Right lobe of liver (tissue), 6 donors: ENCODE data around the gene AKR1B1. TPM values are rescaled to one million over a fixed set of nuclear protein-coding genes. Genes with fewer than 3 reads are reported as not detected.

ENCODE experiments used
- ATAC-seq, 4 donors: fragments of 200-7000 bp; cut with Tn5 transposase; one replicate each; pipeline ENCODE4 v1.9.1; 2020; ENCODE audit warnings: mild to moderate bottlenecking in 4 of 4, moderate library complexity in 4 of 4
- DNase-seq, 3 donors: peaks; one replicate each; pipeline ENCODE4 v3.0.0-alpha.2; 2020
- H3K27ac ChIP-seq, 3 donors: fragments of 200-600 bp; one replicate each; pipeline ENCODE4 v1.8.0; 2022
- H3K27me3 ChIP-seq, 2 donors: fragments of 200-600 bp; one replicate each; pipeline ENCODE4 v1.8.0; 2022
- H3K36me3 ChIP-seq, 4 donors: fragments of 200-600 bp; sonication (generic) in 1 of 4; one replicate each; pipeline versions ENCODE4 v1.5.1 to v1.8.0; 2017 to 2022; ENCODE audit warnings: control low read depth in 1 of 4
- H3K4me1 ChIP-seq, 4 donors: fragments of 200-600 bp; sonication (generic) in 1 of 4; one replicate each; pipeline versions ENCODE4 v1.5.1 to v1.8.0; 2017 to 2022; ENCODE audit warnings: control low read depth in 1 of 4
- H3K4me3 ChIP-seq, 3 donors: fragments of 200-600 bp; one replicate each; pipeline ENCODE4 v1.8.0; 2022
- H3K9me3 ChIP-seq, 4 donors: fragments of 200-600 bp; sonication (generic) in 1 of 4; one replicate each; pipeline versions ENCODE4 v1.5.1 to v1.8.0; 2017 to 2022; ENCODE audit warnings: control low read depth in 1 of 4
- POLR2A ChIP-seq: fragments of 450-650 bp; IDR thresholded peaks from one replicate; pipeline ENCODE4 v1.6.1; 2017; ENCODE audit warnings: antibody characterized with exemption, mild to moderate bottlenecking
- WGBS: methylation state at CpG from one replicate; pipeline ENCODE4 v1.1.6; 2018; ENCODE audit warnings: low coverage, low lambda C conversion rate; ENCODE audit not compliant: insufficient coverage; ENCODE audit errors: missing lambda C conversion rate; 5-methylcytosine and 5-hydroxymethylcytosine counted together
- intact Hi-C, 2 donors: fragments of 100-400 bp; cut with DNase I; formaldehyde crosslinking; loops; one replicate each; pipeline versions ENCODE4 v1.11.2 to v1.14.1; 2022
- total RNA-seq, 6 experiments: library from RNA; depleted of rRNA in 2 of 6; stranded (reverse); fragments of >200 nt in 2 of 6; fragmentation: NEBNext Ultra II Directional in 3 of 6; extraction: Animal tissue kit (Norgen Biotek cat#: 25700) in 3 of 6; gene quantifications; one replicate each; pipeline versions ENCODE4 v1.1.0 to v1.2.4, GENCODE V29; 2016 to 2023
- TF ChIP-seq, protein P1 (sequence below), 4 donors: fragments of 200-600 bp in 3 of 4; fragments of 450-650 bp in 1 of 4; IDR thresholded peaks; one replicate each; pipeline versions ENCODE4 v1.5.1 to v1.8.0; 2016 to 2022; ENCODE audit warnings: antibody characterized with exemption in 4 of 4, mild to moderate bottlenecking in 2 of 4
- donor health status: DM: no; HTN: yes; CAD: no.
- donor health status: DM: no; HTN: no; CAD: no.
- donor health status: DM: no; HTN: no; CAD: no.
- donor health status: DM: no; HTN: yes; CAD: no.
- donor health status: DM: no; HTN: yes; CAD: no.

The AKR1B1 gene
- total RNA-seq, 6 experiments from 2014 or later = 6.9 to 18.1 (median 9.7) TPM

DNA sequence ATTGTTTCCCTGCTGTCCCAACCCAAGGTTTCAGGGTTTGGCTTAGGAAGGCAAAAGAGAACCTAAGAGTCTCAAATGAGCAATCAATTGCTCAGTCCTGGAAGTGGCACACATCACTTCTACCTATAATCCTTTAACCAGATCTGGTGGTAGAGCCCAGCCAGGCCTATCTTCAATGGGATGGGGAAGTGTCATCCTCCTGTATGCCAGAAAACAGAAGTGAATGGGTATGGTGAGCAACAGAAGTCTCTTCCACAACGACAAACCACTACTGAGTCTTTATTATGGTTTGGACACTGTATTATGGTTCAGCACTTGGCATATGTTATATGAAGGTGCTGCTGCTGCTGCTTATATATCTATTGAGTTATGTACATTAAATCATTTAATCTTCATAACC is 3.0 kb upstream of the AKR1B1 start:
- Histone ChIP-seq H3K4me3 (no peak overlapping the region), H3K4me1 (peaks cover 0 to 11% (median 0%) of the 10 kb centered on the region in 4 donors), H3K27me3 (peaks cover 0 to 5% of the 10 kb centered on the region in 2 donors), H3K36me3 (no peaks in the 10 kb centered on the region), H3K9me3 (peaks cover 0 to 2% (median 0%) of the 10 kb centered on the region in 4 donors), H3K27ac (no peak overlapping the region)
- ATAC-seq = no peak
- TF ChIP-seq POLR2A = no peak
- TF ChIP-seq, protein P1, sequence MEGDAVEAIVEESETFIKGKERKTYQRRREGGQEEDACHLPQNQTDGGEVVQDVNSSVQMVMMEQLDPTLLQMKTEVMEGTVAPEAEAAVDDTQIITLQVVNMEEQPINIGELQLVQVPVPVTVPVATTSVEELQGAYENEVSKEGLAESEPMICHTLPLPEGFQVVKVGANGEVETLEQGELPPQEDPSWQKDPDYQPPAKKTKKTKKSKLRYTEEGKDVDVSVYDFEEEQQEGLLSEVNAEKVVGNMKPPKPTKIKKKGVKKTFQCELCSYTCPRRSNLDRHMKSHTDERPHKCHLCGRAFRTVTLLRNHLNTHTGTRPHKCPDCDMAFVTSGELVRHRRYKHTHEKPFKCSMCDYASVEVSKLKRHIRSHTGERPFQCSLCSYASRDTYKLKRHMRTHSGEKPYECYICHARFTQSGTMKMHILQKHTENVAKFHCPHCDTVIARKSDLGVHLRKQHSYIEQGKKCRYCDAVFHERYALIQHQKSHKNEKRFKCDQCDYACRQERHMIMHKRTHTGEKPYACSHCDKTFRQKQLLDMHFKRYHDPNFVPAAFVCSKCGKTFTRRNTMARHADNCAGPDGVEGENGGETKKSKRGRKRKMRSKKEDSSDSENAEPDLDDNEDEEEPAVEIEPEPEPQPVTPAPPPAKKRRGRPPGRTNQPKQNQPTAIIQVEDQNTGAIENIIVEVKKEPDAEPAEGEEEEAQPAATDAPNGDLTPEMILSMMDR (IDR thresholded peaks at IDR 0.05) = no peak
- WGBS = 50% methylated on average over 1 of the region's 1 CpG
- intact Hi-C loops = no loop called here
- no peak for DNase-seq

DNA sequence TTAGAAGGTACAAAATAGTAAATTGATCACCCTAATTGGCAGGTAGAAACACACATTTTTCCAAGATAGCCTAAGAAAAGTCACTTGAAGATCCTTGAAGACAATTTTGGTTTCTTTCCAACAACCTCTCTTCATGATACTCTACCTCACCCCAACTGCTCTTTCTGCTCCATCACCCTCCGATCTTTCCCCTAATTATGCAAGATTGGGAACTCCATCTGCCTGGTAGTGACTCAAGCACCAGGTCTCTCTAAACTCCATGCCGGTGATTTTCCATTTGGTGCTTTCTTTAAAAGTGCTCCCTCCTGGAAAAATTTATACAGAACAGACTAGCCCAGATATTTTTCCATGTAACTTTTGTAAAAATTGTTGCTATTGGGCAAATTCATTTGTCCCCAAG is 1.1 kb upstream of the AKR1B1 start:
- Histone ChIP-seq H3K27ac (no peak overlapping the region), H3K9me3 (no peaks in the 10 kb centered on the region), H3K4me1 (peaks cover 0 to 11% (median 0%) of the 10 kb centered on the region in 4 donors), H3K27me3 (peaks cover 0 to 5% of the 10 kb centered on the region in 2 donors), H3K4me3 (no peak overlapping the region), H3K36me3 (no peaks in the 10 kb centered on the region)
- no peak for ATAC-seq
- 74% methylated on average over 2 of the region's 2 CpGs for WGBS
- DNase-seq = no peak
- TF ChIP-seq POLR2A = no peak
- TF ChIP-seq, protein P1 (IDR thresholded peaks at IDR 0.05) = no peak
- intact Hi-C loops = loop anchor here in 1 of 2 donors (10.0 kb wide), 1 partner anchor 55 kb away; no protein-coding TSS in a partner anchor

DNA sequence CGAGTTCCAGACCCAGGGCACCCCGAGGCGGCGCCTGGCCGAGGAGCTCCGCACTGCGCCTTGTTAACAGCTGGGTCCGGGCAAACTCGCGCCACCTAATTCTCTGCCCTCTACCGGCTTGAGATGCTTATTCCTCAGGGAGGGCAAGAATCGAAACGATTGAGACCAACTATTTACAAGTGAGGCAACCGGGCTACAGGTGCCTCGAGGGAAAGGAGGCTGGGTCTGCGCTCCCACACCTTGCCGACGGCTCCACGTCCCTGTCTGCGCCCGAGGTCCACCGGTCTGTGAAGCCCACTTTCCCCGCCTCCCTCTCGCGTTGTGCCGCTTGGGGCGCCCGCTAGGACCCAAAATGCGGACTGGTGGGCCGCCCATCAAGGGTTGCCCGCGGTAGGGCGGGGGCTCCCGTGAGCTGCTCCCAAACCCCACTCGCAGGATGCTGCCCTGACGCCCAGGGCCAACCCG is 527 bp downstream of the AKR1B1 start:
- Histone ChIP-seq H3K27me3 (peaks cover 0 to 5% of the 10 kb centered on the region in 2 donors), H3K9me3 (no peaks in the 10 kb centered on the region), H3K4me3 (peak overlapping the region; percentile 52 to 59 (median 58)), H3K27ac (peak overlapping the region; percentile 35 to 76 (median 37)), H3K36me3 (no peaks in the 10 kb centered on the region), H3K4me1 (peaks cover 0 to 15% (median 0%) of the 10 kb centered on the region in 4 donors)
- peak in 2 of 3 donors; percentile 35 to 58 for DNase-seq
- WGBS = 7% methylated on average over 12 of the region's 37 CpGs
- peak; percentile 38 to 55 (median 48) for ATAC-seq
- intact Hi-C loops = loop anchor here in 1 of 2 donors (10.0 kb wide), 1 partner anchor 56 kb away; no protein-coding TSS in a partner anchor
- TF ChIP-seq, protein P1 (IDR thresholded peaks at IDR 0.05) = peak in 2 of 4 donors; percentile 14 to 19
- TF ChIP-seq POLR2A = no peak

DNA sequence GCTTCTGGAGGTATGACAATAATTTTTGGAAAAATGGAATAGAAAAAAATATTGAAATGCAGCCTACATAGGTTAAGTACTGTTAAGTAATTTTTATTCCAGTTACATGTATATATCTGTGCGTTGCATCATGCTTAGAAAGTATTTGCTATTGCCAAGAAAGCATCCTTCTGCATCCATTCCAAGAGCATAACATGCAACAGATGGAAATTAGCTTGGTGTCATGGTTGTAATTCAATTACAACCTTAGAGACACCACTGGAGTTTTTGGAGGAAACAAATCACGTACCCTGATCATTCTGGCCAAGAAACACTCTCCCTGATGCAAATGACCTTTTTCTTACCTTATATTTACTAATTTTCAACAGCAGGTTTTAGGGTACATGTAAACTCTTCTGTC is 1.7 kb downstream of the AKR1B1 start:
- peaks cover 0 to 15% (median 0%) of the 10 kb centered on the region in 4 donors for H3K4me1 ChIP-seq
- H3K27me3 ChIP-seq = peaks cover 0 to 5% of the 10 kb centered on the region in 2 donors
- no peak for ATAC-seq
- no peak for TF ChIP-seq POLR2A
- TF ChIP-seq, protein P1 (IDR thresholded peaks at IDR 0.05) = no peak
- DNase-seq = no peak
- intact Hi-C loops = loop anchor here in 1 of 2 donors (10.0 kb wide), 1 partner anchor 58 kb away; no protein-coding TSS in a partner anchor
- H3K27ac ChIP-seq = no peak overlapping the region
- 82% methylated on average over 2 of the region's 2 CpGs for WGBS
- no peaks in the 10 kb centered on the region for H3K9me3 ChIP-seq
- no peaks in the 10 kb centered on the region for H3K36me3 ChIP-seq
- H3K4me3 ChIP-seq = no peak overlapping the region
